Colonic mucosa (tissue), 4 donors: Measurements from ENCODE around the gene SUMO2. TPM values are rescaled to one million over a fixed set of nuclear protein-coding genes. Genes with fewer than 3 reads are reported as not detected.
"Not testable (repeated sequence)": the region's sequence is repeated elsewhere in the genome, so short reads cannot be mapped to it uniquely, and the experiment has no call there.

Experiments
- DNase-seq: peaks from one replicate; pipeline ENCODE4 v3.0.0-alpha.2; 2020
- H3K27ac ChIP-seq: fragments of 200-600 bp; one replicate; pipeline ENCODE4 v1.8.0; 2021
- H3K27me3 ChIP-seq: fragments of 200-600 bp; one replicate; pipeline ENCODE4 v1.8.0; 2021
- H3K36me3 ChIP-seq: fragments of 200-600 bp; one replicate; pipeline ENCODE4 v1.8.0; 2021
- H3K4me1 ChIP-seq: fragments of 200-600 bp; one replicate; pipeline ENCODE4 v1.8.0; 2021; ENCODE audit warnings: mild to moderate bottlenecking
- H3K4me3 ChIP-seq: fragments of 200-600 bp; one replicate; pipeline ENCODE4 v1.8.0; 2021
- H3K9ac ChIP-seq, 2 donors: one replicate each; pipeline ENCODE4 v1.7.0; 2013; ENCODE audit warnings: control low read depth in 2 of 2, low read depth in 2 of 2, low read length in 2 of 2
- H3K9me3 ChIP-seq: fragments of 200-600 bp; one replicate; pipeline ENCODE4 v1.8.0; 2021
- intact Hi-C: fragments of 100-400 bp; cut with DNase I; formaldehyde crosslinking; loops from one replicate; pipeline ENCODE4 v1.14.1; 2022
- total RNA-seq, 2 donors: library from RNA; stranded (reverse); fragmentation: NEBNext Ultra II Directional in 1 of 2; extraction: Animal tissue kit (Norgen Biotek cat#: 25700) in 1 of 2; gene quantifications; one replicate each; pipeline ENCODE4 v1.2.1, GENCODE V29; 2021
- TF ChIP-seq, protein P1 (sequence below): fragments of 200-600 bp; IDR thresholded peaks from one replicate; pipeline ENCODE4 v1.8.0; 2022; ENCODE audit warnings: antibody characterized with exemption, mild to moderate bottlenecking
- donor health status: healthy.
- donor health status: DM: no; HTN: no; CAD: no.
- donor health status: DM: no; HTN: no; CAD: no.

Gene SUMO2
- total RNA-seq, 2 donors from 2014 or later = 298 to 319 TPM

GRCh38 chr17:75129576-75129975 lies 53.2 kb downstream of the SUMO2 start:
- TF ChIP-seq, protein P1, sequence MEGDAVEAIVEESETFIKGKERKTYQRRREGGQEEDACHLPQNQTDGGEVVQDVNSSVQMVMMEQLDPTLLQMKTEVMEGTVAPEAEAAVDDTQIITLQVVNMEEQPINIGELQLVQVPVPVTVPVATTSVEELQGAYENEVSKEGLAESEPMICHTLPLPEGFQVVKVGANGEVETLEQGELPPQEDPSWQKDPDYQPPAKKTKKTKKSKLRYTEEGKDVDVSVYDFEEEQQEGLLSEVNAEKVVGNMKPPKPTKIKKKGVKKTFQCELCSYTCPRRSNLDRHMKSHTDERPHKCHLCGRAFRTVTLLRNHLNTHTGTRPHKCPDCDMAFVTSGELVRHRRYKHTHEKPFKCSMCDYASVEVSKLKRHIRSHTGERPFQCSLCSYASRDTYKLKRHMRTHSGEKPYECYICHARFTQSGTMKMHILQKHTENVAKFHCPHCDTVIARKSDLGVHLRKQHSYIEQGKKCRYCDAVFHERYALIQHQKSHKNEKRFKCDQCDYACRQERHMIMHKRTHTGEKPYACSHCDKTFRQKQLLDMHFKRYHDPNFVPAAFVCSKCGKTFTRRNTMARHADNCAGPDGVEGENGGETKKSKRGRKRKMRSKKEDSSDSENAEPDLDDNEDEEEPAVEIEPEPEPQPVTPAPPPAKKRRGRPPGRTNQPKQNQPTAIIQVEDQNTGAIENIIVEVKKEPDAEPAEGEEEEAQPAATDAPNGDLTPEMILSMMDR = no peak
- intact Hi-C loops = no loop called here
- peak overlapping the region; percentile 94 for H3K27ac ChIP-seq
- H3K27me3 ChIP-seq = no peaks in the 10 kb centered on the region
- H3K9ac ChIP-seq = no peak overlapping the region
- no peak overlapping the region for H3K4me3 ChIP-seq
- DNase-seq = no peak
- no peaks in the 10 kb centered on the region for H3K36me3 ChIP-seq
- H3K4me1 ChIP-seq = peaks cover 20% of the 10 kb centered on the region
- H3K9me3 ChIP-seq = no peaks in the 10 kb centered on the region

DNA sequence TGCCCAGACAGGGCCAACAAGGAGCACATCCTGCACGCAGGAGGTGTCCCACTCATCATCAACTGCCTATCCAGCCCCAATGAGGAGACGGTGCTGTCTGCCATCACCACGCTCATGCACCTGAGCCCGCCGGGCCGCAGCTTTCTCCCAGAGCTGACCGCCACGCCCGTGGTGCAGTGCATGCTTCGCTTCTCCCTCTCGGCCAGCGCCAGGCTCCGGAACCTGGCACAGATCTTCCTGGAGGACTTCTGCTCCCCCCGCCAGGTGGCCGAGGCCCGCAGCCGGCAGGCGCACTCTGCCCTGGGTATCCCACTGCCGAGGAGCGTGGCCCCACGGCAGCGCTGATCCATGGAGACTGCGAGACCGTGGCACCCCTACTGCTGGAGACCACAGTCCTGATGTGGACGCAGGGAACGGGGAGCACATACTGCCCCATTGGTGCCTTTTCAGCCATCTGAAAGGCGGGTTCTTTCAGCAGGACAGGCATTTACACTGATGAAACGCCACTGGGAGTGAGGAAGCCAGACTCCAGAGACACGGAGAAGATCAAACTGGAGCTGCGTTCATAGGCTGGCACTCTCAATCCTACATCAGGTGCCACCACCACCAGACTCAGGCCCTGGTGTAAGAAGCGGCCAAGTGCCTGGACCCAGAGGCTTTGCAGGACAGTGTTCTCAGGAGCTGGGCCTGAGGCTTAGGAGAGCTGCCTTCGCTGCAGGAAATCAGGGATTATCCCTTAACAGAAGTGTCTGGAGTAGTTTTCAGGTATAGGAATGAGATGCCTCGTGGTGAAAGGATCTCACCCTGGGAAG lies 53.9 kb downstream of the SUMO2 start:
- H3K27ac ChIP-seq = peak overlapping the region; percentile 60
- no peak for DNase-seq
- intact Hi-C loops = no loop called here
- no peaks in the 10 kb centered on the region for H3K9me3 ChIP-seq
- no peak overlapping the region for H3K4me3 ChIP-seq
- H3K9ac ChIP-seq = peak overlapping the region in 1 of 2 donors; percentile 30
- TF ChIP-seq, protein P1 = no peak
- H3K27me3 ChIP-seq = no peaks in the 10 kb centered on the region
- H3K4me1 ChIP-seq = peaks cover 22% of the 10 kb centered on the region
- H3K36me3 ChIP-seq = no peaks in the 10 kb centered on the region

DNA sequence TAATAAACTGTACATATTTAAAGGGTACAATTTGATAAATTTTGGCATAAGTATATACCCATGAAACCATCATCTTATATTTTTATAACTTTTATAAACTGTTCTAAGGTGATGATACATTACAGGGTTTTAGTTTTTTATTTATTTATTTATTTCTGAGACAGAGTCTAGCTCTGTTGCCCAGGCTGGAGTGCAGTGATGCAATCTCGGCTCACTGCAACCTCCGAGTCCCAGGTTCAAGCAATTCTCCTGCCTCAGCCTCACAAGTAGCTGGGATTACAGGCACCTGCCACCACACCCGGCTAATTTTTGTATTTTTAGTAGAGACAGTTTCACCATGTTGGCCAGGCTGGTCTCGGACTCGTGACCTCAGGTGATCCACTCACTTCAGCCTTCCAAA lies 54.8 kb downstream of the SUMO2 start:
- Histone ChIP-seq H3K9ac (peak overlapping the region in 1 of 2 donors; percentile 15), H3K27ac (peak overlapping the region; percentile 60), H3K4me1 (peaks cover 22% of the 10 kb centered on the region)
- H3K27me3 ChIP-seq, H3K36me3 ChIP-seq, H3K9me3 ChIP-seq, H3K4me3 ChIP-seq, DNase-seq, intact Hi-C loops: not testable (repeated sequence)

DNA sequence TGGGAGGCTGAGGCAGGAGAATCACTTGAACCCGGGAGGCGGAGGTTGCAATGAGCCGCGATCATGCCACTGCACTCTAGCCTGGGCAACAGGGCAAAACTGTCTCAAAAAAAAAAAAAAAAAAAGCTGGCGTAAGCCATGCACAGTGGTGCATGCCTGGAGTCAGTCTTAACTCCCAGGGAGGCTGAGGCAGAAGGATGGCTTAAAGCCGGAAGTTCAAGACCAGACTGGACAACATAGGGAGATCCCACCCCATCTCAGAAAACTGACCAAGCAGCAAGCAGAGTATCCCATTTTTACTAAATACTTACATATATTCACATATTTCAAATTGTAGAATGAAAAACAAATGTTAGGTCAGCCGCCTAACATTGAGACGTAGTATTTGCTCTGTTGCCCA lies 55.8 kb downstream of the SUMO2 start:
- no peaks in the 10 kb centered on the region for H3K27me3 ChIP-seq
- H3K36me3 ChIP-seq = no peaks in the 10 kb centered on the region
- H3K9ac ChIP-seq = no peak overlapping the region
- no peak overlapping the region for H3K4me3 ChIP-seq
- TF ChIP-seq, protein P1 = no peak
- H3K4me1 ChIP-seq = peaks cover 22% of the 10 kb centered on the region
- no peak for DNase-seq
- peak overlapping the region; percentile 60 for H3K27ac ChIP-seq
- no peaks in the 10 kb centered on the region for H3K9me3 ChIP-seq
- intact Hi-C loops = no loop called here

- DNase-seq = no peak
- no peak overlapping the region for H3K9ac ChIP-seq
- H3K4me1 ChIP-seq = peaks cover 22% of the 10 kb centered on the region
- H3K4me3 ChIP-seq = no peak overlapping the region
- H3K9me3 ChIP-seq = no peaks in the 10 kb centered on the region
- H3K36me3 ChIP-seq = no peaks in the 10 kb centered on the region
- intact Hi-C loops = no loop called here
- peak overlapping the region; percentile 93 for H3K27ac ChIP-seq
- TF ChIP-seq, protein P1 = no peak
- H3K27me3 ChIP-seq = no peaks in the 10 kb centered on the region
These were observed 56.8 kb downstream of the SUMO2 start for GRCh38 chr17:75125984-75126383.

GRCh38 chr17:75124819-75125162 lies 58.0 kb downstream of the SUMO2 start:
- peaks cover 16% of the 10 kb centered on the region for H3K4me1 ChIP-seq
- H3K9me3 ChIP-seq = no peaks in the 10 kb centered on the region
- H3K9ac ChIP-seq = peak overlapping the region; percentile 38 to 81
- TF ChIP-seq, protein P1 = no peak
- no peak overlapping the region for H3K4me3 ChIP-seq
- DNase-seq = no peak
- peak overlapping the region; percentile 93 for H3K27ac ChIP-seq
- H3K27me3 ChIP-seq = no peaks in the 10 kb centered on the region
- intact Hi-C loops = no loop called here
- H3K36me3 ChIP-seq = no peaks in the 10 kb centered on the region
